GM12892 (cell line): ENCODE data around the gene DKK3.

Experiments
- POLR2A ChIP-seq: IDR thresholded peaks from 2 replicates; pipeline ENCODE4 v1.6.1; 2011; ENCODE audit warnings: low read depth, low read length, control low read depth
- POLR2AphosphoS5 ChIP-seq: IDR thresholded peaks from 2 replicates; pipeline ENCODE4 v1.6.1; 2011; ENCODE audit warnings: low read depth, low read length, control low read depth

- TF ChIP-seq POLR2A (no peak), POLR2AphosphoS5 (no peak)
Measured at GRCh38 chr11:11965656-11966353, 42.6 kb downstream of the DKK3 start.
